Stimulated activated naive B cell treated with anti-CD40 and anti-IgM and Interleukin-4, amounts not matched to agents 10 μg/mL and 1 μg/mL and 100 μg/mL, for 72 hours (primary cell): ENCODE data around the gene MAN1A1.
"Not testable (repeated sequence)": the region's sequence is repeated elsewhere in the genome, so short reads cannot be mapped to it uniquely, and the experiment has no call there.

Experiments used
- ATAC-seq, 2 donors: fragments of 150-1000 bp; cut with Tn5 transposase; replicated peaks; 2 replicates each; pipeline ENCODE4 v1.10.0; 2021; ENCODE audit warnings: moderate library complexity in 1 of 2
- DNase-seq: peaks from one replicate; pipeline ENCODE4 v3.0.0; 2021
- H3K27ac Mint-ChIP-seq: one replicate; pipeline ENCODE4 v1.8.0; 2022; ENCODE audit warnings: mild to moderate bottlenecking, mixed read lengths
- H3K27me3 Mint-ChIP-seq, 2 donors: one replicate each; pipeline ENCODE4 v1.8.0; 2022; ENCODE audit warnings: mixed read lengths in 2 of 2
- H3K36me3 Mint-ChIP-seq, 2 donors: one replicate each; pipeline ENCODE4 v1.8.0; 2022; ENCODE audit warnings: mixed read lengths in 2 of 2, mild to moderate bottlenecking in 1 of 2
- H3K4me1 Mint-ChIP-seq, 2 donors: one replicate each; pipeline ENCODE4 v1.8.0; 2022; ENCODE audit warnings: mixed read lengths in 2 of 2, mild to moderate bottlenecking in 1 of 2
- H3K4me3 Mint-ChIP-seq, 2 donors: one replicate each; pipeline ENCODE4 v1.8.0; 2022; ENCODE audit warnings: mild to moderate bottlenecking in 2 of 2, mixed read lengths in 2 of 2, moderate library complexity in 1 of 2
- H3K9me3 Mint-ChIP-seq, 2 donors: one replicate each; pipeline ENCODE4 v1.8.0; 2022; ENCODE audit warnings: mixed read lengths in 2 of 2, mild to moderate bottlenecking in 1 of 2

The MAN1A1 gene

DNA sequence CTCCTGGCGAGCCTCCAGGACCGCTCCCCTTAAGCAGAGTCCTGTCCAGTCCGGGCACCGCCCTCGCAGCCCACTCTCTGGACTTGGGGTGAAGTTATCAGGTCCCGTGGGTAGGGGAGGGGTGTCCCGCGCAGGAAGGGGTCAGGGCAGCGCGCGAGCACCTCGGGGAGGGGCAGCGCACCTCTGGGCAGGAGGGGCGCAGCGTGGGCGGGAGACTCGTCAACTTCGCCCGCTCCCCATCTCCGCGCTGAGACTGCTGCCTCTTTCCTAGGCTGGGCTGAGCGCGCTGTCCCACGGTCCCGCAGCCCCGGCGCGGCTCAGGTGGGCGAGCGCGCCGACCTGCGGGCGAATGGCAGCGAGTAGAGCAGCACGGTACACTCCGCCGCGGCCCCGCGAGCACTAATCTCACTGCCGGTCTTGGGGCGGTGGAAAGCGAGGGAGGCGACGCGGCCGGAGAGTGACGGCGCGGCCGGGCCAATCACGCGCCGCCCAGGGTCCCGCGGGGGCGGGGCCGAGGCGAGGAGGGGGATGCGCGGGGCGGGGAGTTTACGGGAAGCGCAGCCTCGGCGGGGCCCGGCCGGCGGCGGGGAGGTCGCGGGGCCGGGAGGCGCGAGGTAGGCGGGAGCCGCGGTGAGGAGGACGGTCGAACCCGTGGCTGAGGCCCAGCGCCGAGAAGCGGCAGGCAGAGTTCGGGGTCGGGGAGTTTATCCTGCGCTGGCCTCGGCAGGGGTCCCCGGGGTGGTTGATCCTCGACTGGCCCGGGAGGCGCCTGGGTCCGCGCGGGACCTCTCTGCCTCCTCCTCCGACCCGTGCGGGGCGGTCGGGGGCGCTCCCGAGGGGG, at the start of gene MAN1A1:
Gene MAN1A1, minus strand, starts transcription at position 401 of the 841 bp plus-strand sequence. CDS start 696 bp downstream, outside the sequence.
- Mint-ChIP-seq H3K27me3 (no peaks in the 10 kb centered on the region), H3K4me3 (peak within 1 kb of the TSS; percentile 73 to 88), H3K27ac (peak within 1 kb of the TSS; percentile 95), H3K36me3 (peaks cover 18 to 22% of the 10 kb centered on the region in 2 donors), H3K9me3 (no peaks in the 10 kb centered on the region), H3K4me1 (peaks cover 20 to 48% of the 10 kb centered on the region in 2 donors)
- ATAC-seq = peak; percentile 84 to 85
- DNase-seq = peak; percentile 91

- ATAC-seq (peak; percentile 80 to 90), DNase-seq (peak; percentile 8)
- Mint-ChIP-seq H3K4me3 (no peak overlapping the region), H3K4me1 (peaks cover 17 to 21% of the 10 kb centered on the region in 2 donors), H3K27ac (no peak overlapping the region), H3K27me3 (peaks cover 9% of the 10 kb centered on the region in 2 donors), H3K36me3 (peaks cover 8 to 13% of the 10 kb centered on the region in 2 donors), H3K9me3 (peaks cover 4 to 11% of the 10 kb centered on the region in 2 donors)
Observed at GRCh38 chr6:119395192-119395591, 45.6 kb upstream of the MAN1A1 start.

DNA sequence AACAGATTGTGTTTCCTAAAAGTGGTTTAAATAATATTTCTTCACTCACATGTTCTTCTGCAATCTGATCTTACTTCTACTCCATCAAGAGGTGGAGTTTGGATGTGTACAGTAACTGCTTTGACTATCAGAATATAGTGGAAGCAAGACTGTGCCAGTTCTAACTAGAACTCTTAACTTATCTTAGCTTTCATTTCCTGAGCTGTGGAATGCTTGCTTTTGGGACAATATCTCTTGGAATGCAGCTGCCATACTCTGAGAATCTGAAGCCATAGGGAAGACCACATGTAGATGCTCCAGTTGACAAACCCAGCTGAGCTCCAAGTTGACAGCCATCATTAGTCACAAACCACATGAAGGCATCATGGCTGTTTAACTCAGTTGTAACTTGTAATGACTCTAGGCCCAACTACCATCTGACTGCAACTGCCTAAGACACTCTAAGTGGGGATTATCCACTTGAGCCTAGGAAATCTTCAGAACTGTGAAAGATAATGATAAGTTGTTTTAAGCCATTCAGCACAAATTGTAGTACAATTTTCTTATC, 40.8 kb upstream of the MAN1A1 start:
- H3K27me3 Mint-ChIP-seq = no peaks in the 10 kb centered on the region
- peaks cover 1 to 21% of the 10 kb centered on the region in 2 donors for H3K36me3 Mint-ChIP-seq
- no peak for DNase-seq
- H3K4me1 Mint-ChIP-seq = peaks cover 14 to 16% of the 10 kb centered on the region in 2 donors
- peaks cover 1 to 4% of the 10 kb centered on the region in 2 donors for H3K9me3 Mint-ChIP-seq
- ATAC-seq = no peak
- H3K27ac Mint-ChIP-seq = no peak overlapping the region
- H3K4me3 Mint-ChIP-seq = no peak overlapping the region

DNA sequence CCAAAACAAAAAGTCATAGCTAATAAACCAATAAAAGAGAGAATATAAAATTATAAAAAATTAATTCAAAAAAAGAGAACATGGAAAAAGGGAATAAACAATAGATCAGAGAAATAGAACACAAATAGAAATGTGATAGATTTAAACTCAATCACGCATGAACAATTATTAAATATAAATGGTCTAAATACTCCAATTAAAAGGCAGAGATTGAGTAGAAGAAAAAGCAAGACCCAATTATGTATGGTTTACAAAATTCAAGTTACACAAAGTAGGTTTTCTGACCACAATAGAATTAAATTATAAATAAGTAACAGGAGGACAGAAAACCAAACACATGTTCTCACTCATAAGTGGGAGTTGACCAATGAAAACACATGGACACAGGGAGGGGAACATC, 36.4 kb upstream of the MAN1A1 start:
- Mint-ChIP-seq H3K4me1 (no peaks in the 10 kb centered on the region), H3K9me3 (peaks cover 10 to 14% of the 10 kb centered on the region in 2 donors), H3K4me3 (no peak overlapping the region), H3K27me3 (no peaks in the 10 kb centered on the region), H3K27ac (no peak overlapping the region), H3K36me3 (peaks cover 21 to 46% of the 10 kb centered on the region in 2 donors)
- DNase-seq = no peak
- ATAC-seq = no peak

DNA sequence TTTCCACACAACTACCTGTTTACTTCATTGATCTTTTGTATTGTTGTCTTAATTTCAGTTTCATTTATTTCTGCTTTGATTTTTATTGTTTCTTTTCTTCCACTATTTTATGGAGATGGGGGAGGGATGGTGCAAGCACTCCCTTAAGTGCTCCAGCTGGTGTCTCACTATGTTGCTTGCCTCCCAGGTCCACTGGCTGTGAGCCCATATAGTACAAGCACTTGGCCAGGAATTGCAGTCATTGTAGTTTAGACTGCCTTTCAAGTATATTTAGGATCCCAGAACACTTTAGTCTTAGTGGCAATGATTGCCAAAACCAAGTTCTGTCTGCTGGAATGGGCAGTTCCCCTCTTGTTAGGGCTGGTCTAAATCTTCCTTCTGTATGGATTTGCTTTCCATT, 34.9 kb upstream of the MAN1A1 start:
- Mint-ChIP-seq H3K27me3 (no peaks in the 10 kb centered on the region), H3K9me3 (peaks cover 19 to 21% of the 10 kb centered on the region in 2 donors), H3K4me1 (peaks cover 0 to 2% of the 10 kb centered on the region in 2 donors), H3K27ac (no peak overlapping the region), H3K4me3 (no peak overlapping the region), H3K36me3 (peaks cover 28 to 56% of the 10 kb centered on the region in 2 donors)
- no peak for DNase-seq
- ATAC-seq = no peak

GRCh38 chr6:119379809-119380208, 30.2 kb upstream of the MAN1A1 start:
- H3K4me1 Mint-ChIP-seq = peaks cover 0 to 2% of the 10 kb centered on the region in 2 donors
- H3K27ac Mint-ChIP-seq = no peak overlapping the region
- H3K36me3 Mint-ChIP-seq = peaks cover 38 to 58% of the 10 kb centered on the region in 2 donors
- no peak for ATAC-seq
- H3K4me3 Mint-ChIP-seq = no peak overlapping the region
- no peaks in the 10 kb centered on the region for H3K27me3 Mint-ChIP-seq
- DNase-seq = no peak
- peaks cover 15 to 25% of the 10 kb centered on the region in 2 donors for H3K9me3 Mint-ChIP-seq

DNA sequence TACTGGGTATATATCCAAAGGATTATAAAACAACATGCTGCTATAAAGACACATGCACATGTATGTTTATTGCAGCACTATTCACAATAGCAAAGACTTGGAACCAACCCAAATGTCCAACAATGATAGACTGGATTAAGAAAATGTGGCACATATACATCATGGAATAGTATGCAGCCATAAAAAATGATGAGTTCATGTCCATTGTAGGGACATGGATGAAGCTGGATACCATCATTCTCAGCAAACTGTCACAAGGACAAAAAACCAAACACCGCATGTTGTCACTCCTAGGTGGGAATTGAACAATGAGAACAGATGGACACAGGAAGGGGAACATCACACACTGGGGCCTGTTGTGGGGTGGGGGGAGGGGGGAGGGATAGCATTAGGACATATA, 27.5 kb upstream of the MAN1A1 start:
- H3K27me3 Mint-ChIP-seq, ATAC-seq, H3K27ac Mint-ChIP-seq: not testable (repeated sequence)

DNA sequence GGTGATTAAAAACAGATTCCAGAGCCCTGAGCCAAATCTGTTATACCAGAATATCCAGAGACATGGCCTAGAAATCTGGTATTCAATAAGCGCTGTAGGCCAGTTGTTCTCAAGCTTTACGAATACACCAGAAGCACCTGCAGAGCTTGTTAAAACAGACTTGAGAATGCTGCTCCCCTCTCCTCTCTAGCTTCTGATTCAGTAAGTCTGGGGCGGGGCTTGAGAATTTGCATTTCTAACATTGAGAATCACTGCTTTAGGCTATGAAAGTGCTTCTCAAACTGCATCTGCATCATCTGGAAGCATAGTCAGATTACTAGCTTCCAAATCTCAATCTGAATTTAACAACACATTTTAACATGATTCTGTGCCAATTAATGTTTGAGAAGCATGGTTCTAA, 20.5 kb upstream of the MAN1A1 start:
- H3K27me3 Mint-ChIP-seq = no peaks in the 10 kb centered on the region
- ATAC-seq (no peak), DNase-seq (no peak)
- H3K4me3 Mint-ChIP-seq = no peak overlapping the region
- peaks cover 22 to 35% of the 10 kb centered on the region in 2 donors for H3K36me3 Mint-ChIP-seq
- H3K9me3 Mint-ChIP-seq = peaks cover 10 to 15% of the 10 kb centered on the region in 2 donors
- no peak overlapping the region for H3K27ac Mint-ChIP-seq
- H3K4me1 Mint-ChIP-seq = peaks cover 4 to 14% of the 10 kb centered on the region in 2 donors

More for the DNA sequence above, 27.5 kb upstream of the MAN1A1 start:
- peaks cover 35 to 51% of the 10 kb centered on the region in 2 donors for H3K36me3 Mint-ChIP-seq
- H3K4me3 Mint-ChIP-seq, H3K4me1 Mint-ChIP-seq, DNase-seq: not testable (repeated sequence)
- H3K9me3 Mint-ChIP-seq = peaks cover 15 to 24% of the 10 kb centered on the region in 2 donors

- H3K36me3 Mint-ChIP-seq = peaks cover 28 to 38% of the 10 kb centered on the region in 2 donors
- H3K27ac Mint-ChIP-seq = no peak overlapping the region
- no peak for ATAC-seq
- peaks cover 6 to 13% of the 10 kb centered on the region in 2 donors for H3K4me1 Mint-ChIP-seq
- no peak overlapping the region for H3K4me3 Mint-ChIP-seq
- H3K27me3 Mint-ChIP-seq = no peaks in the 10 kb centered on the region
- no peak for DNase-seq
- peaks cover 16 to 17% of the 10 kb centered on the region in 2 donors for H3K9me3 Mint-ChIP-seq
Observed at GRCh38 chr6:119368921-119369320, 19.4 kb upstream of the MAN1A1 start.

DNA sequence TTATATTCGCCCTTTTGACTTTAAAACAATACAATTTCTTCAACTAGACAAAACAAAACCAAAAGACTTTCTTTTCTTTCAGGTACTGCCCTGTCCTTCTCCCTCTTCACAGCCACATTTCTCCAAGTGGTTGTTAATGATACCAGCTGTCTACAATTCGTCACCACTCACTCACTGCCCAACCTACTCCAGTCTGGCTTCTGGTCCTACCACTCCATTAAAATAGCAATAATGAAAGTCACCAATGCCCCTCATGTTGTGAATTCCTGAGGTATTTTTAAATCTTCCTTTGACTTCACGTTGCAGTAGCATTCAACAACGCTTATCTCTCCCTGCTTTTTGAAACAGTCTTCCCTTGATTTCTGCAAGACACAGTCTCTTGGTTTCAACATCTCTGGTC, 11.6 kb upstream of the MAN1A1 start:
- Mint-ChIP-seq H3K27me3 (no peaks in the 10 kb centered on the region), H3K4me1 (peaks cover 21 to 40% of the 10 kb centered on the region in 2 donors), H3K9me3 (peaks cover 11 to 12% of the 10 kb centered on the region in 2 donors), H3K27ac (no peak overlapping the region), H3K4me3 (no peak overlapping the region), H3K36me3 (peaks cover 38 to 41% of the 10 kb centered on the region in 2 donors)
- ATAC-seq (no peak), DNase-seq (no peak)

DNA sequence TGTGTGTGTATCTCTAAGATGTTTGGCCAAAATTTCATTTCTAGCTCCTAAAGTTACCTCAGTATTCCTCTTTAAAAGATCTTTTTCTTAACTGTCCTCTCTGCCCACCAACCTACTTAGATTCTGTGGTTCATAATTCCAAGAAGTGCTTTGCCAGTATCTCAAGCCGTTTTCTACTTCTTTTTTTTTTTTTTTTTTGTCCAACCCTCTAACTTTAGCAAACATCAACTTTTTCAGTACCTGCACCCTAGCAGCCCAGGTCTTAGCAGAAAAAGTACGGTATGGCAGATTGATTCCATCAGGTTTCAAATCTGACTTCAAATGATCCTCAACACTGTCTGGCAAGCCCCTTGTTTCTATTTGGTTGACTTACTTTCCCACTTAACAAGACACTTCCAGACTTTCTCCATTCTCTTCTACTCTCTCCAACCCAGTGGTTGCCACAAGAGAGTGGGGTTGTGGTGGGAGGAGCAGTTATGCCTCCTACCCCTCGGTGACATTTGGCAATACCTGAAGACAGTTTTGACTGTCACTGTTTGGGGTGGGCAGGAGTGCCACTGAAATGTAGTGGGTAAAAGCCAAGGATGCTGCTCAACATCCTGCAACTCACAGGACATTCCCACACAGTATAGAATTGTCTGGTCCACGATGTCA, 10.8 kb upstream of the MAN1A1 start:
- Mint-ChIP-seq H3K4me3 (peak overlapping the region; percentile 2 to 70), H3K27ac (peak overlapping the region; percentile 76), H3K9me3 (peaks cover 8 to 10% of the 10 kb centered on the region in 2 donors), H3K27me3 (no peaks in the 10 kb centered on the region), H3K4me1 (peaks cover 23 to 43% of the 10 kb centered on the region in 2 donors), H3K36me3 (peaks cover 33 to 39% of the 10 kb centered on the region in 2 donors)
- peak; percentile 41 to 53 for ATAC-seq
- DNase-seq = no peak

GRCh38 chr6:119355890-119356289, 6.3 kb upstream of the MAN1A1 start:
- ATAC-seq = no peak
- H3K9me3 Mint-ChIP-seq = no peaks in the 10 kb centered on the region
- DNase-seq = no peak
- peaks cover 29 to 61% of the 10 kb centered on the region in 2 donors for H3K4me1 Mint-ChIP-seq
- H3K27ac Mint-ChIP-seq = no peak overlapping the region
- H3K4me3 Mint-ChIP-seq = no peak overlapping the region
- H3K27me3 Mint-ChIP-seq = no peaks in the 10 kb centered on the region
- peaks cover 5 to 9% of the 10 kb centered on the region in 2 donors for H3K36me3 Mint-ChIP-seq

DNA sequence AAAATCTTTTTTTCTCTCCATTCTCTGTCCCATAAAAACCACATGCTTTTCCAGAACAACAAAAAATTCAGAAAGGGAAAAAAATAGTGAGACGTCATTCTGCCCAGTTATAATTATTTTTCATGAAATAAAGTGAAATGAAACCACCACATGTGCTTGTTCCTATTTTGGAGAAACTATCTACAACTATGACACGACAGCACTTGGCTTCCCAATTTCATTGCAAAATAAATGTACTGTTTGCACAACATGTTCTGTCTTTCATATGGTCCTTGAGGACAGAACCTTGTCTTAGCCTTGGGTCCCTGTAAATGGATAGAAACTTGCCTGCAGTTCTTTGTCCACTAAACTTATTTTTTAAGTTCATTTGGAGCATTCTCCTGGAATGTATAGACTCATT, 5.6 kb upstream of the MAN1A1 start:
- Mint-ChIP-seq H3K27me3 (no peaks in the 10 kb centered on the region), H3K27ac (peak overlapping the region; percentile 43), H3K9me3 (no peaks in the 10 kb centered on the region), H3K4me3 (peak overlapping the region; percentile 33 to 52), H3K36me3 (peaks cover 4 to 7% of the 10 kb centered on the region in 2 donors), H3K4me1 (peaks cover 24 to 53% of the 10 kb centered on the region in 2 donors)
- DNase-seq (no peak), ATAC-seq (peak; percentile 37 to 40)

DNA sequence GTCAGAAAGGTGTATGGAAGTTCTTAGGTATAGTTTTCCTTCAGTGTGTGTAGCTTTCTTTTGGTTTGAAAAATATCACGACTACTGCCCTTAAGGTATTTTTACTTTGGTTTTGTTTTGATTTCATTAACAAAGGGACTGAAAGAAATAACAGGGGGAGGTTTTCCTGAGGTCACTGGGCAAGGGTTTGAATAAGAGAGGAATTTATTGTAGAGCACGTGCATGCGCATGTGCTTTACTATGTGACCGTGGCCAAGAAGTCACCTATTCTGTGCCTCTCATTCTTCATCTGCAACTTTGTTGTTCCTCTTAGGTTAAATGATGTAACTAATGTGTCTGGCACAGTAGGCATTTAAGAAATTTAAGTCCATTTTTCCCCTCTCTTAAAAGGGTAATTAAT, 4.1 kb upstream of the MAN1A1 start:
- Mint-ChIP-seq H3K27ac (no peak overlapping the region), H3K9me3 (no peaks in the 10 kb centered on the region)

More for the DNA sequence above, 4.1 kb upstream of the MAN1A1 start:
- peaks cover 4 to 7% of the 10 kb centered on the region in 2 donors for H3K36me3 Mint-ChIP-seq
- H3K4me1 Mint-ChIP-seq = peaks cover 17 to 40% of the 10 kb centered on the region in 2 donors
- H3K27me3 Mint-ChIP-seq = no peaks in the 10 kb centered on the region
- DNase-seq (no peak), ATAC-seq (no peak)
- H3K4me3 Mint-ChIP-seq = peak overlapping the region; percentile 22 to 49
